Measurements from ENCODE around the gene CELF2. TPM values are rescaled to one million over a fixed set of nuclear protein-coding genes. Genes with fewer than 3 reads are reported as not detected.

The CELF2 gene
- polyA plus RNA-seq, 1 donor from 2014 or later, result 55.5 TPM

DNA sequence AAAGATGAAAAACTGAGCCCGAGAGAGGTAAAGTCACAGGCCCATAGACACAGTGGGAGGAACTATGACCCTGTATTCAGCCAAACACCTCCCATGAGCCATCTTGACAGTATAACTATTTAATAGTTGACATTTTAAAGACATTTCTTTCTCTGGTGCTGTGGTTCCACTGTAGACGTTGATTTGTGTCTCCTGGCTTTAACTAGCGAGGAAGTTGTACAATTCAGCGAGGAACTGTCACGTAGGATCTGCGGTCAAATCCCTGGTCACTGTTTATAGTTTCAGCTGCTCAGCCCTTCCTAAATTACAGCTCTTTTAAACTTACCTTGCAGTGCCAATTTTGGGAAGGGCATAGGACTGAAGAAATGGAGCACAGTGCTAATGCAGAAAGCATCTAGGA lies 7.1 kb upstream of the CELF2 start:
- H3K27ac ChIP-seq (ENCODE audit: low read length), result no peak overlapping the region

DNA sequence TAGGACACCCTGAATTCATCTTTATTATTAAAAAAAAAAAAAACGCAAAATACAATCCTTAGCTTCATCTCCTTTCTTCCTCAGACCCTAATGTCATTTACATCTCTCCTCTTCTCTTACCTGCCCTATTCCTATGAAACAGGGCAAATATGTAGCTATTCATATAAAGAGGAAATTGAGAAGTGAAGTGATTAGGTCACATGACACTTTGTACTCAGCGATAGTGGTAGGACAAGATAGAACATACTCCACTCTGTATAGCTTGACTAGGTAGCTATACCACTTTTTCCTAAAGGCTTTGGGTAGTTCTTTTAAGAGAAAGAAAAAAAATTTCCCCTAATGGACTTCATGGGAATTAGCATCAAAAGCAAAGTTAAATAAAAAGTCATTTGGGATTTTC lies 6.2 kb upstream of the CELF2 start:
- no peaks in the 10 kb centered on the region for H3K9me2 ChIP-seq (ENCODE audit: insufficient read depth, low read length)
- peaks cover 9% of the 10 kb centered on the region for H3K79me2 ChIP-seq (replicated peaks; ENCODE audit: insufficient read depth, low read length)
- no peak overlapping the region for H3K4me3 ChIP-seq (ENCODE audit: low read length)
- H4K20me1 ChIP-seq (ENCODE audit: insufficient read depth), result no peaks in the 10 kb centered on the region
- H3K4me2 ChIP-seq (ENCODE audit: low read length), result no peak overlapping the region
- TF ChIP-seq, protein P1, sequence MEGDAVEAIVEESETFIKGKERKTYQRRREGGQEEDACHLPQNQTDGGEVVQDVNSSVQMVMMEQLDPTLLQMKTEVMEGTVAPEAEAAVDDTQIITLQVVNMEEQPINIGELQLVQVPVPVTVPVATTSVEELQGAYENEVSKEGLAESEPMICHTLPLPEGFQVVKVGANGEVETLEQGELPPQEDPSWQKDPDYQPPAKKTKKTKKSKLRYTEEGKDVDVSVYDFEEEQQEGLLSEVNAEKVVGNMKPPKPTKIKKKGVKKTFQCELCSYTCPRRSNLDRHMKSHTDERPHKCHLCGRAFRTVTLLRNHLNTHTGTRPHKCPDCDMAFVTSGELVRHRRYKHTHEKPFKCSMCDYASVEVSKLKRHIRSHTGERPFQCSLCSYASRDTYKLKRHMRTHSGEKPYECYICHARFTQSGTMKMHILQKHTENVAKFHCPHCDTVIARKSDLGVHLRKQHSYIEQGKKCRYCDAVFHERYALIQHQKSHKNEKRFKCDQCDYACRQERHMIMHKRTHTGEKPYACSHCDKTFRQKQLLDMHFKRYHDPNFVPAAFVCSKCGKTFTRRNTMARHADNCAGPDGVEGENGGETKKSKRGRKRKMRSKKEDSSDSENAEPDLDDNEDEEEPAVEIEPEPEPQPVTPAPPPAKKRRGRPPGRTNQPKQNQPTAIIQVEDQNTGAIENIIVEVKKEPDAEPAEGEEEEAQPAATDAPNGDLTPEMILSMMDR (IDR thresholded peaks at IDR 0.05; ENCODE audit: poor library complexity, severe bottlenecking), result no peak
- no peaks in the 10 kb centered on the region for H3F3A ChIP-seq (ENCODE audit: insufficient read depth, low read length, poor library complexity, severe bottlenecking)
- no peaks in the 10 kb centered on the region for H3K36me3 ChIP-seq (ENCODE audit: insufficient read depth, low read length)
- H3K9me3 ChIP-seq (ENCODE audit: low read length), result no peaks in the 10 kb centered on the region
- no peak overlapping the region for H3K27ac ChIP-seq (ENCODE audit: low read length)
- H3K27me3 ChIP-seq (ENCODE audit: insufficient read depth, low read depth, low read length), result no peaks in the 10 kb centered on the region
- no peak overlapping the region for H3K9ac ChIP-seq (ENCODE audit: low read length)
- no peak overlapping the region for H2AFZ ChIP-seq (ENCODE audit: low read depth, low read length)

More for the DNA sequence above, 7.1 kb upstream of the CELF2 start:
- H3K4me2 ChIP-seq (ENCODE audit: low read length), result no peak overlapping the region
- H3K4me3 ChIP-seq (ENCODE audit: low read length), result no peak overlapping the region
- no peak overlapping the region for H2AFZ ChIP-seq (ENCODE audit: low read depth, low read length)
- H4K20me1 ChIP-seq (ENCODE audit: insufficient read depth), result no peaks in the 10 kb centered on the region
- H3K9me3 ChIP-seq (ENCODE audit: low read length), result no peaks in the 10 kb centered on the region
- no peak overlapping the region for H3K9ac ChIP-seq (ENCODE audit: low read length)
- H3F3A ChIP-seq (ENCODE audit: insufficient read depth, low read length, poor library complexity, severe bottlenecking), result no peaks in the 10 kb centered on the region
- H3K79me2 ChIP-seq (replicated peaks; ENCODE audit: insufficient read depth, low read length), result peaks cover 12% of the 10 kb centered on the region
- no peaks in the 10 kb centered on the region for H3K9me2 ChIP-seq (ENCODE audit: insufficient read depth, low read length)
- TF ChIP-seq EZH2 (IDR thresholded peaks at IDR 0.05; ENCODE audit: borderline replicate concordance, insufficient read depth, low read length, poor library complexity, severe bottlenecking) (no peak), MXI1 (conservative IDR thresholded peaks at IDR 0.05; ENCODE audit: poor library complexity, severe bottlenecking) (no peak), EP300 (conservative IDR thresholded peaks at IDR 0.05; ENCODE audit: poor library complexity, severe bottlenecking) (no peak), SMC3 (conservative IDR thresholded peaks at IDR 0.05; ENCODE audit: poor library complexity) (no peak), POLR2AphosphoS5 (IDR thresholded peaks at IDR 0.05) (no peak), TAF1 (IDR thresholded peaks at IDR 0.05; ENCODE audit: low read depth) (no peak), RAD21 (conservative IDR thresholded peaks at IDR 0.05) (no peak)
- TF ChIP-seq, protein P1 (IDR thresholded peaks at IDR 0.05; ENCODE audit: poor library complexity, severe bottlenecking), result no peak
- TF ChIP-seq, protein P2, sequence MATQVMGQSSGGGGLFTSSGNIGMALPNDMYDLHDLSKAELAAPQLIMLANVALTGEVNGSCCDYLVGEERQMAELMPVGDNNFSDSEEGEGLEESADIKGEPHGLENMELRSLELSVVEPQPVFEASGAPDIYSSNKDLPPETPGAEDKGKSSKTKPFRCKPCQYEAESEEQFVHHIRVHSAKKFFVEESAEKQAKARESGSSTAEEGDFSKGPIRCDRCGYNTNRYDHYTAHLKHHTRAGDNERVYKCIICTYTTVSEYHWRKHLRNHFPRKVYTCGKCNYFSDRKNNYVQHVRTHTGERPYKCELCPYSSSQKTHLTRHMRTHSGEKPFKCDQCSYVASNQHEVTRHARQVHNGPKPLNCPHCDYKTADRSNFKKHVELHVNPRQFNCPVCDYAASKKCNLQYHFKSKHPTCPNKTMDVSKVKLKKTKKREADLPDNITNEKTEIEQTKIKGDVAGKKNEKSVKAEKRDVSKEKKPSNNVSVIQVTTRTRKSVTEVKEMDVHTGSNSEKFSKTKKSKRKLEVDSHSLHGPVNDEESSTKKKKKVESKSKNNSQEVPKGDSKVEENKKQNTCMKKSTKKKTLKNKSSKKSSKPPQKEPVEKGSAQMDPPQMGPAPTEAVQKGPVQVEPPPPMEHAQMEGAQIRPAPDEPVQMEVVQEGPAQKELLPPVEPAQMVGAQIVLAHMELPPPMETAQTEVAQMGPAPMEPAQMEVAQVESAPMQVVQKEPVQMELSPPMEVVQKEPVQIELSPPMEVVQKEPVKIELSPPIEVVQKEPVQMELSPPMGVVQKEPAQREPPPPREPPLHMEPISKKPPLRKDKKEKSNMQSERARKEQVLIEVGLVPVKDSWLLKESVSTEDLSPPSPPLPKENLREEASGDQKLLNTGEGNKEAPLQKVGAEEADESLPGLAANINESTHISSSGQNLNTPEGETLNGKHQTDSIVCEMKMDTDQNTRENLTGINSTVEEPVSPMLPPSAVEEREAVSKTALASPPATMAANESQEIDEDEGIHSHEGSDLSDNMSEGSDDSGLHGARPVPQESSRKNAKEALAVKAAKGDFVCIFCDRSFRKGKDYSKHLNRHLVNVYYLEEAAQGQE (IDR thresholded peaks at IDR 0.05; ENCODE audit: borderline replicate concordance), result no peak
- no peaks in the 10 kb centered on the region for H3K36me3 ChIP-seq (ENCODE audit: insufficient read depth, low read length)
- H3K27me3 ChIP-seq (ENCODE audit: insufficient read depth, low read depth, low read length), result no peaks in the 10 kb centered on the region
